Activated CD4-positive, alpha-beta T cell treated with anti-CD3 and anti-CD28 coated beads, Interleukin-2, amount 50 U/mL, for 24 hours (primary cell): ENCODE measurements around the gene FXR2.
"Not testable (repeated sequence)": the region's sequence is repeated elsewhere in the genome, so short reads cannot be mapped to it uniquely, and the experiment has no call there.

Source experiments
- DNase-seq, 2 donors: peaks; one replicate each; pipeline ENCODE4 v3.0.0-alpha.2; 2020; ENCODE audit warnings: low read depth in 1 of 2, low spot score in 1 of 2

The FXR2 gene

DNA sequence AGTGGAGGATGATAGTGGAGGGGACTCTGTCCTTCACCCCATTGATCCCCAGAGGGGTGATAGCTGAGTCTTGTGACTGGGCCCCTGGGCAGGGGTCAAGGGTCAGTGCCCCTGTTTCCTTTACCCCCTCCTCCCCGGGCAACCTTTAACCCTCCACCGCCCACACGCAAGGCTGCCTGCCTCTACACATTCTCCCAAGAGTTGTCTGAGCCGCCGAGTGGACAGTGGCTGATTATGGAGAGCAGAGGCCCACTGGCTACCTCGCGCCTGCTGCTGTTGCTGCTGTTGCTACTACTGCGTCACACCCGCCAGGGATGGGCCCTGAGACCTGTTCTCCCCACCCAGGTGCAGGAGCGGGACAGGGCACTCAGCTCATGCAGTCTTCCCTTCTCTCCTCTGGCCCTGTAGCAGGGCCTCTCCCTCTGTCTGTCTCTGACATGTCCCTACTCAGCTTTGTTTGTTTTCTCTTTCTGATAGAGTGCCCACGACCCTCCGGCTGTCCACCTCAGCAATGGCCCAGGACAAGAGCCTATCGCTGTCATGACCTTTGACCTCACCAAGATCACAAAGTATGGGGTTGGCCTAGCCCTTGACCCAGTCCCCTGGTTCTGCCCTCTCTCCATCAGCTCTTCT is 15.4 kb upstream of the FXR2 start, which contains the start of gene SHBG:
Gene SHBG, plus strand, starts transcription at position 197 of the 633 bp plus-strand sequence. Its CDS starts 38 bp downstream, at position 235.
- no peak for DNase-seq

DNA sequence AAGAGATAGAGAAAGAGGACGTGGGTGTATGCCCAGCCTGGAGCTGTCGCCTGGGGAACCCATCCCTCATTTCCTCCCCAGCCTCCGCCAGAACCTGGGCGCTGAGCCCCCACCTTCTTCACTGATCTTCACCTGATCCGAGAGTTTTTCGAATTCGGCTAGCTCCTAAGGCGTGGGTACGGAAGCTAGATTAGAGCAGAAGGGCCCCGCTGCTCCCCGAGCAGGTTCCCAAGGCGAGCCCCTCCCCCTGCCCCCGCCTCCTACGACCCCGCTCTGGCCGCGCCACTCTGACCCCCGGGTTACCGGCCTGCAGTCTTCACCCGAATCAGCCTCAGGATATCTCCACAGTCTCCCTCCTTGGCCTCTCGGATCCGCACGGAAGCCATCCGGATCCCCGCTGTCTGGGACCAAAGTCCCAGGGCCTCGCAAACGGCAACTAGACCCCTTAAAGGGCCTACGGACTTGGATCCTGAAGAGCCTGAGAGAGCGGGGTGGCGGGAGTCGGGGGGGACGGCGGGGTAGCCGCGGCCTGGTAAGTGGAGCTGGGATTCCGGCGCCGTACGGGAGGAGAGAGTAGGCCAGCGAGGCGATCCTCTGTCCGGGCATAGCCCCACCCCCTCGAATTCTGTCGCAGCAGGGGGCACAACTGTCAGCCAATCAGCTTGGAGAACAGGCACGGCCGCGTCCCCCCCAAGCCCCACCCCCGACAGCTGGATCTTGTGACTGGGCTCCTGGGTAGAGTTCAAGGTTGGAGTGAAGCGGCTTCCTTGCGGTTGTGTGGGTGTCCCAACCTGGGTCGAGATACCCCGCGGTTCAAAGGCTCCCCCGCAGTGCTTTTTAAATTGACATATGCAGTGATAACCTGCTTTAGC is 12.8 kb upstream of the FXR2 start, which contains the start of gene SAT2:
Gene SAT2, minus strand, starts transcription at position 572 of the 872 bp plus-strand sequence. Its CDS starts 186 bp downstream, at position 386.
- DNase-seq = peak; percentile 52 to 82

- DNase-seq = no peak
Measured at GRCh38 chr17:7626956-7627249, 12.2 kb upstream of the FXR2 start.

- no peak for DNase-seq
Measured at GRCh38 chr17:7626307-7626706, 11.6 kb upstream of the FXR2 start.

DNA sequence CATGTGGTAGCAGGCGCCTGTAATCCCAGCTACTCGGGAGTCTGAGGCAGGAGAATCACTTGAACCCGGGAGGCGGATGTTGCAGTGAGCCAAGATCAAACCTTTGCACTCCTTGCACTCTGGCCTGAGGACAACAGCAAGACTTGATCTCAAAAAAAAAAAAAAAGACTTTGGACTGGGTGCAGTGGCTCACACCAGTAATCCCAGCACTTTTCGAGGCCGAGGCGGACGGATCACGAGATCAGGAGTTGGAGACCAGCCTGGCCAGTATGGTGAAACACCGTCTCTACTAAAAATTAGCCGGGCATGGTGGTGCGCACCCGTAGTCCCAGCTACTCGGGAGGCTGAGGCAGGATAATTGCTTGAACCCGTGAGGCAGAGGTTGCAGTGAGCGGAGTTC is 11.1 kb upstream of the FXR2 start:
- DNase-seq = not testable (repeated sequence)

- no peak for DNase-seq
Measured at GRCh38 chr17:7623661-7624060, 9.0 kb upstream of the FXR2 start.

DNA sequence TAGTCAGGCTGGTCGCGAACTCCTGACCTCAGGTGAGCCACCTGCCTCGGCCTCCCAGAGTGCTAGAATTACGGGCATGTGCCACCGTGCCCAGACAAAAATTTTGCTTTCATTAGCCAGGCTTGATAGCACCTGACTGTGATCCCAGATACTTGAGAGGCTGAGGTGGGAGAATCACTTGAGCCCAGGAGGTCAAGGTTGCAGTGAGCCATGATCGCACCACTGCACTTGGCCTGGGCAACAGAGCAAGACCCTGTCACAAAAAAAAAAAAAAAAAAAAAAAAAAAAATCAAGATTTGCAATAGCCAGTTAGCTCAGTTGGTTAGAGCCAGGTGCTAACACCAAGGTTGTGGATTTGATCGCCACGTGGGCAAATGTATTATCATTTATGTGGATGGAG is 6.1 kb upstream of the FXR2 start:
- DNase-seq = no peak

DNA sequence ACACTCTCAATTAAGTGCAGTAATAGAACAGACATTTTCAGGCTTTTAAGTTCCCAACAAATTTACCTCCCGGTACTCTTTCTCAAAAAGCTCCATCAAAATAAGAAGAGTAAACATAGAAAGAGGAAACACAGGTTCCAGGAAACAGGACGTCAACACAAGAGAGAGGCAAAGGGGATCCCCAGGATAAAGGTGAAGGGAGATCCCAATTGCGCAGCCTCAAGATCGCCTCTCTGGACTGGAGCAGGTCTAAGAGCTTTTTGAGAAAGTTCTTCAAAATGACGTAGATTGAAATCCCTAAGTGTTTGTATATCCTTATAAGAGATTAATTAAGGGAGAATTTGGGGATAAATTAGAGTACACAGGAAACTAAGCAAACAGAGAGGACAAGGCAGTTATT is 3.9 kb upstream of the FXR2 start:
- no peak for DNase-seq

GRCh38 chr17:7615265-7615747 is 609 bp upstream of the FXR2 start:
- no peak for DNase-seq

DNA sequence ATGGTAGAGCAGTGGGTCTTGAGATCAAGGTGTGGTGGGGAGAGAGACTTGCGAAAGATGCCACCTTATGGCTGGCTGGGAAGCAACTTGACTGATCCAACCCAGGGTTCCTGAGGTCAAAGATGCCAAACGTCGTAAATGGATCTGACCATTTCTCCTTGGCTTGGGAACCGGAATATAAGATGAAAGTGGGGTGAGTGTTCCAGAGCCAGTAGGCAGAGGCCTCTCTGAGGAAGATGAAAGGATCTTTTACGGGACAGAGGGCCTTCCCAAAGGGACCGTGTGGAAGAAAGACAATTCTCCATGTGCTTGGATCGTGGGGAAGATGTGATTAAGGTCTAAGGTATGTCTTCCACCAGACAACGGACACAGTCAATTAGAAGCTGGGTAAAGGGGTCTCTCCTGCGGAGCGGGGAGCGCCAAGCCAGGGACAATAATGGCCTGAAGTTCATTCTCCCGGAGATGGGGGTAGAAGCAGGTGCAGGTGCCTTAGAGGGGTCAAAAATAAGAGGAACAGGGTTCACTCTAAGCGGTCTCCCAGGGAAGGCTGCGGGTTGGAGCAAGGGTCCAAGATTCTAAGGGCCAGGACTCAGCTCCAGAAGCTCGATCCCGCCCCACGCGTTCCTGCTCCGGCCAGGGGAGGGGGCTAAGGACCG is 800 bp downstream of the FXR2 start:
- no peak for DNase-seq

DNA sequence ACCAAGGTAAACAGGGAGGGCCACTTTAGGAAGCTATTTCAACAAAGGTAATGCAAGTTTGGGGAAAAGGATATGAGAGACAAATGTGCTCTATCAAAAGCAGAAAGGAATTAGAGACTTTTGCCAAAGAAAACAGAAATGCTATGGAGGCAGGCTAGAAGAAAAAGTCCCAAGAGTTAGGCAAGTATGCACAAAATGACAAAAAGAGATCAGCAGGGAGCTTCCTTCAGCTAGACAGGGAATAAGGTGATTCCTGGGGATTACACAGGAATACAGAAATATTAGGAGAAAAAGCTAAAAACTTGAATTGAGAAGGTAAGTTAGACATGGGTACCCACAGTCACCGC is 2.4 kb downstream of the FXR2 start:
- no peak for DNase-seq

- DNase-seq = no peak
Measured at GRCh38 chr17:7611635-7612293, 2.9 kb downstream of the FXR2 start.

DNA sequence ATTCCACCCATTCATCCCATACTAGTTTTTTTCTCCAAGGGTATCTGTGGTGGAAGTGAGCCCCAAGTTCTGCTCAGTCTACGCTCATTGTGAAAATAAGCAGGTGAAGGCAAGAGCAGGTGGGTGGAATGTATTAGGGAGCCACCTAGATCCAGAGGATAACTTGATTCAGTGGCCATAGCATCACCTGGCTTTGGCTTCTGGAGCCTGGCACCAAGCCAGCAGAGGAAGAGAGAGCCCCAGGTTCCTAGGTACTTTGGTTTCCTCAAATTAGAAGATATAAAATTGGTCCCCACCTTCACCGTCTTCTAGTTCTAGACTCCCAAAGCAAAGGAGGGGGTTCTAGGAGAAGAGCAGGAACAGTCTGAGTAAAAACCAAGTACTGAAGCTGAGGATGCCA is 4.1 kb downstream of the FXR2 start:
- DNase-seq = no peak

GRCh38 chr17:7606280-7606679 is 8.4 kb downstream of the FXR2 start:
- no peak for DNase-seq

DNA sequence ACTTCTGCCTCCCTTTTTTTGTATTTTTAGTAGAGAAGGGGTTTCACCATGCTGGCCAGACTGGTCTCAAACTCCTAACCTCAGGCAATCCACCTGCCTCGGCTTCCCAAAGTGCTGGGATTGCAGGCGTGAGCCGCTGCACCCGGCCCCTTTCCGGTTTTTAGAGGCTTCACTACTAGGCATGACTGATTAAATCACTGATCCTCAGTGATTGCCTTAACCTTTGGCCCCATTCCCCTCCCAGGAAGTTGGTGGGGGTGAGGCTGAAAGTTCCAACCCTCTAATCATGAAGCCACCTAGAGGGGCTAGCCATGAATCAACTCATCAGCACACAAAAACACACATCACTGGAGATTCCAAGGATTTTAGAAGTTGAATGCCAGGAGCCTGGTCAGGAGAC is 17.1 kb downstream of the FXR2 start:
- DNase-seq = not testable (repeated sequence)

- DNase-seq = no peak
Measured at GRCh38 chr17:7593296-7593695, 21.4 kb downstream of the FXR2 start.

GRCh38 chr17:7592422-7593021 is 22.2 kb downstream of the FXR2 start:
- no peak for DNase-seq

GRCh38 chr17:7591596-7591995 is 23.1 kb downstream of the FXR2 start:
- no peak for DNase-seq

DNA sequence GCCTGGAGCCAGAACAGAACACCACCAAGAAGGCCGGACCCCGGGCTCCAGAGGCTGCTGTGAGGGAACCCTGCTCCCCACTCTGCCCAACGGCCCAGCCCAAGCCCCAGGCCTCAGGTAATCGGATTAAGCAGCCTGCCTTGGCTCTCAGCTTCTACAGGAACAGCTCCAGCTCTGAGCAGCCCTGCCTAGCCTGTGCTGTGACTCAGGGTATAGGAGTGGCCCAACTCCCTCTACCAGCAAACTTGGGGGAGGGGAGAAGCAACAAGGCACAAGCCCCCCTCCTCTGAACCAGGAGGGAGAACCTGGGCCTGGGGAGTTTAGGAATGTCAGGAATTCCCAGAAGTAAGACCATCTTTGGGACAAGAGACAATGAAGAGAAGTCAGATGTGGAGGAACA is 24.0 kb downstream of the FXR2 start:
- no peak for DNase-seq

- DNase-seq = no peak
Measured at GRCh38 chr17:7589891-7590691, 24.6 kb downstream of the FXR2 start, which contains the start of gene SOX15. SOX15 (minus strand) TSS chr17:7590094; CDS start chr17:7589676, 418 bp downstream.
